GM18907 (cell line): Measurements from ENCODE around the gene ZFP92.

Experiments
- ATAC-seq: cut with Tn5 transposase; IDR thresholded peaks from one replicate; pipeline ENCODE4 v1.9.1; 2021; ENCODE audit warnings: mild to moderate bottlenecking, moderate library complexity; ENCODE audit not compliant: unreplicated experiment

Gene ZFP92

DNA sequence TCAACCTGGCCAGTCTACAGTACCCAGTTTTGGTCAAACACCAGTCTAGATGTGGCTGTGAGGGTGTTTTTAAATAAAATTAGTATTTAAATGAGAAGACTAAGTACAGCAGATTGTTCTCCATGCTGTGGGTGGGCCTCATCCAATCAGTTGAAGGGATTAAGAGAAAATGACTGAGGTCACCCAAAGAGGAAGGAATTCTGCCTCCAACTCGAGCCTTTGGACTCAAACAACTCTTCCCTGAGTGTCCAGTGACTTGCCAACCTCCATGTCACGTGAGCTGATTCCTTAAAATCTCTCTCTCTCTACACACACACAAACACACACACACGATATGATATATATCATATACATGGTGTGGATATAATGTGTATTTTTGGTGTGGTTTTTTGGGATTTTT lies 24.6 kb downstream of the ZFP92 start:
- no peak for ATAC-seq

GRCh38 chrX:153438532-153438931 lies 27.3 kb downstream of the ZFP92 start:
- ATAC-seq: no peak

- no peak for ATAC-seq
Observed at GRCh38 chrX:153439977-153440376, 28.7 kb downstream of the ZFP92 start.

DNA sequence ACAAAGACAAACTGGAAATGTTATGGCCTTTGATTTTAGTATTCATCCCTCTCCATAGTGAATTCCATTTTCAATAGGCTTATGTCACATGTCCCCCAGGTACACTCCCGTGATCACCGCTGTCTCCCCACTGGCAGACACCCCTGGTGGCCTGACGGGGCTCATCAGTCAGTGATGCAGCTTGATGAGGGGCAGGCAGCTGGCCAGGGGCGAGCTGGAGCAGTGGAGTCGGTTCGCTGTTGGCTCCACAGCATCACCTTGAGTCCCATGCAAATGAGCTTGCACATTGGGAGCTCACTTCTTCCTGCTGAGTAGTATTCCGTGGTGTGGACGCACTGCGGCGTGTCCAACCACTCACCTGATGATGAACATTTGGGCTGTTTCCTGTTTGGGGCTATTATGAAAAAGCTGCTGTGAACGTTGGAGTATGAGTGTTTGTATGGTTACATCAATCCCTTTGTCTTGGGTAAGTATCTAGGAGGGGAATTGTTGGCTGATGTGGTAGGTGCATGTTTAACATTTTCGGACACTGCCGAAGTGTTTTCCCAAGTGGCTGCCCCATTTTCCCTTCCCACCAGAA lies 29.4 kb downstream of the ZFP92 start:
- ATAC-seq: no peak

- no peak for ATAC-seq
Observed at GRCh38 chrX:153441296-153441695, 30.0 kb downstream of the ZFP92 start.

DNA sequence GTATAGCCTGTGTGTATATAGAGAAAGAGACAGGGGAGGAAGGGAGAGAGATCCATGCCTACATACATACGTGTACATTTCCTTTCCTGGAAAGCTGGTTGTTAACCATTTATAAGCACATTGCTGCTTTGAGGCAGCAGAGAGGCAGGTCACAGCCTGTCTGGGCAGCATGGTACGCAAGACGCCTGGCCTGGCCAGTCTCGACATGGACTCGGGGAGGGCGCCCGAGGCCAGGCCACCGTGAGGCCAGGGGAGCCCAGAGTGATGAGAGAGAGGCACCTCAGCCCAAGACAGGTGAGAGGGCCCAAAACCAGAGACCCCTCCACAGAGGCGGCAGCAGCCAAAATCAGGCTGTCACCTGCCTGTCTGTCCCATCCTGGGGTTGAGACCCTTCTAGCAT lies 30.7 kb downstream of the ZFP92 start:
- no peak for ATAC-seq

DNA sequence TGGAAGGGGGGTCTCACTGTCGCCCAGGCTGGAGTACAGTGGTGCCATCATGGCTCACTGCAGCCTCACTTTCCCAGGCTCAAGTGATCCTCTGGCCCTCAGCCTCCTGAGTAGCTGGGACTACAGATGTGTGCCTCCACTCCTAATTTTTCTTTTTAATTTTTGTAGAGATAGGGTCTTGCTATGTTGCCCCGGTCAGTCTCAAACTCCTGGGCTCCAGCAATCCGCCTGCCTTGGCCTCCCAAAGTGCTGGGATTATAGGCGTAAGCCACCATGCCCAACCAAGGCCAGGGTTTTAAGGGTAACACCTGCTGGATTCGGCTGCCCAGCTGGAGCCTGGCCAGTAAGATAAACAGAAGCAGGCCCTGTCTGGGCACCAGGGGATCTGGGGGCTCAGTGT lies 31.2 kb downstream of the ZFP92 start:
- no peak for ATAC-seq

DNA sequence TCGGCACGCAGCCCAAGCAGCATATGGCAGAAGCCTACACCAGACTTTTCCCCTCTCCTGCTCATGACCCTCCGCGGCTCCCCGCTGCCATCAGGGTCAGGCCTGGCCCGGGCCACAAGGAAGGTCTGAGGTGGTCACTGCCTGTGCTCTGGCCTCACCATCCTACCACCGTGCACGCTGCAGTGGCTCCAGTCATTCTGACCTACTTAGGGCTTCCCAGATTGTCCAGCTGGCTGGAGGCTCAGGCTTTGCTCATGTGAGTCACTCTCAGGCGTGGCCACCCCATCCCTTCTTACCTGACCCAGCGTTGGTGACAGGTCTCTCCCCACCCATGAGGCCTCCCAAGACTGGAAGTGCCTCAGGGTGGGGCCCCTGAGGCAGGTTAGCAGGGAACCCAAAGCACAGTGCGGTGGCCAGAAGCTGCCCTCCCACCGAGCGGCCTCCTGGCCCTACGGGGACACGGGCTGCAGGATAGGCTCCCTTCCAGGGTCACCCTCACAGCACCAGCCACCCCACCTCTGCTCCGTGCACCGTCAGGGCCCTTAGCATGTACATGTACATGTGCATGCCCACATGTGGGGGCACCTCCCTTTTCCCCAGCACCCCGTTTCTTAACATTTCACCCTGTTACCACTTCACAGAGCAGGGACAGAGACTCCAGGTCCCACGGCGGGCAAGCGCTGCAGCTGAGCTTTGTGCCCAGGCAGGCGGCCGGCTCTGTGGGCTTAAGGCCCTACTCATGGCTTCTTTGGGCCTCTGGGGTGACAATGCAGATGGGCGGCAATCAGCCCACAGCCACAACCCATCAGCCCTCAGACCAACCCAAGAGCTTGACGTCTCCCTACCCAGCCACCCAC lies 32.4 kb downstream of the ZFP92 start:
- no peak for ATAC-seq

DNA sequence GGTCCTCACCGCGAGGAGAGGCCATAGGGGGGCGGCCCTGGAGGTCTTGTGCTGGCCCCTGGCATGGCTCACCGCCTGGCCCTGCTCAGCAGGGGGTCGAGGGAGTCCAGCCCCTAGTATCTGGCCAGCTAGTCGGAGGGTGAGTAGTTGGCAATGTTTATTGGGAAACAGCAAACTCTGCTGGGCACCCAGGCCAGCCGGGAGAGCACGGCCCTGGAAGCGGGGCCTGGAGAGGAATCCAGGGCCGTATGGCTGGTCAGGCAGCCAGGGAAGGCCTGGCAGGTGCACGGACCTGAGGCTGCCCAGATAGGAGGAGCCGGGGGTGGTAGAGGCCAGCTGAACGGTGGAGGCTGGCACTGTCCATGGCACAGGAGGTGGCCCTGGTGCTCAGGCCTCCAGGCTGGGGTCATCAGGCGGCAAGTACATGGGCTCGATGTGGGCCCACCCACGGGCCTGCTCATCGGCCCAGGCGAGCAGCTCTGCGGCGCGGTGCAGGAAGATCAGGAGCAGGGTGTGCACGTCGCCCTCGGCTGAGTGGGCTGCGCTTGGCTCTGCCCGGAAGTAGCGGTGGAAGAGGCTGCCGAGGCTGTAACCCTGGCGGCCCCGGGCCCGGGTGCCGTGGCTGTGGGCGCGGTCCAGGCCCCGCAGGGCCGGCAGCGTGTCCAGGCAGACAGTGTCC lies 33.2 kb downstream of the ZFP92 start:
- ATAC-seq: no peak

DNA sequence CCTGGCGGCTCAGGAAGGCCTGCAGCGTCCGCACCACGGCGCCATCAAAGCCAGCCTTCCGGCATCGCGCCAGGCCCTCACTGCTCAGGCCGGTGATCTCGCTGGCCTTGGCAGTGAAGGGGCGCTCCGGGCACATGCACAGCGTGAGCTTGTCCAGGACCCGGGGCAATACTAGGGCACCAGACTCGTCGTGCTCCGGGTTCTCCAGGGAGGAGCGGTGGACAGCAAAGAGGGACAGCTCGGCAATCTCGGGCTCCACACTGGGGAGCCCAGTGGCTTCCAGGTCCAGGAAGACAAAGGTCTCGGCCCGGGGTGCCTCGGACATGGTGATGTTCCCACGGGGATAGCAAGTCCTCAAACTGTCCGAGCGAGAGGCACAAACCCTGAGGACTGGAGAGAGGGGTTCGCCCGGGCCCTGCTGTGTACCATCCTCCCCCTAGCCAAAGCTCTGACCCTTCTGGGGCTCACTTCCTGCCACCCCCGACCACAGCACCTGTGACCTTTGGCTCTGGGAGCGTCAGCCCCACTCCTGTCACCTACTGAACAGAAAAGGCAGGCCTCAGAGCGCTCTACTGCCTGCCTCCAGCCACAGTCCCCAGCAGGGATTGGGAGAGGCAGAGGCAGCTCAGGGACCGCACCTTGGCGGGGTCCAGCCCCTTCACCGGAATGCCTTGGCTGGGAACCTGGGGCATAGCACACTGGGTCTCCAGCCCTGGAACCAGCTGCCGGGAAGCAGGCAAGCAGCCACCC lies 34.0 kb downstream of the ZFP92 start:
- no peak for ATAC-seq

DNA sequence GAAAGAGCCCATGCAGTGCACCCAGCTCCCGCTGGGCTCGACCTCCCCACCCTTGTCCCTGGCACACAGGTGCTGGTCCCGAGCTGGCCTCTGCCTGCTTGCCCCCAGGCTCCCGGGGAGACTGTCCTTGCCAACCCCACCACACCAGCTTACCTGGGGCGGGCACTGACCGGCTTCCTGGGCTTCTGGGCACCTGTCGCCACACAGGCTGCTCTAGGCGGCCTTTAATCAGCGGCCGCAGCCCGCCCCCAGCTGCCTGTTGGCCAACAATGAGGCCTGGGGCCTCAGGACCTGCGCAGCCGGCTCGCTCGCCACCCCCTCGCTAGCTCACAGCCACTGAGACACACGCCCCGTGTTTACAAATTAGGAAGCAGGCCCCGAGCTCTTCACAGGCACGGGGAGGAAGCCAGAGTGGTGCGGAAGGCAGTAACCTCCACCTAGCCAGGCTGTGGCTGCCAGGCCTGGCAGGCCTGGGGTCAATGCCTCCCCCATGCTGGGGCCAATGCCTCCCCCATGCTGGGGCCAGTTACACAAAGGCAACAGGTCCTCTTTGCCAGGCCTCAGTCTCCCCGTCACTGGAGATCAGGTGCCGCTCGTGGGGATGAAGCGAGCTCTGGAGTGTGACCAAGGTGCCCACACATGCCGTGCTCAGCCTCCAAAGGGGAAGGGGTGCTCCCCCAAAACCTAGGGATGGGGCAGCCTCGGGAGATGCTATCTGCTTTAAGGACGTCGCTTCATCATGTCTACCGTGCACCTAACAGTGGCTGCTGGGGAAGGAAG lies 34.8 kb downstream of the ZFP92 start, which contains the start of gene TREX2:
TSS of gene TREX2 (minus strand) at position 201 of the 780 bp plus-strand sequence. CDS start 626 bp downstream, outside the sequence.
- no peak for ATAC-seq

GRCh38 chrX:153446636-153446936 lies 35.3 kb downstream of the ZFP92 start:
- no peak for ATAC-seq

DNA sequence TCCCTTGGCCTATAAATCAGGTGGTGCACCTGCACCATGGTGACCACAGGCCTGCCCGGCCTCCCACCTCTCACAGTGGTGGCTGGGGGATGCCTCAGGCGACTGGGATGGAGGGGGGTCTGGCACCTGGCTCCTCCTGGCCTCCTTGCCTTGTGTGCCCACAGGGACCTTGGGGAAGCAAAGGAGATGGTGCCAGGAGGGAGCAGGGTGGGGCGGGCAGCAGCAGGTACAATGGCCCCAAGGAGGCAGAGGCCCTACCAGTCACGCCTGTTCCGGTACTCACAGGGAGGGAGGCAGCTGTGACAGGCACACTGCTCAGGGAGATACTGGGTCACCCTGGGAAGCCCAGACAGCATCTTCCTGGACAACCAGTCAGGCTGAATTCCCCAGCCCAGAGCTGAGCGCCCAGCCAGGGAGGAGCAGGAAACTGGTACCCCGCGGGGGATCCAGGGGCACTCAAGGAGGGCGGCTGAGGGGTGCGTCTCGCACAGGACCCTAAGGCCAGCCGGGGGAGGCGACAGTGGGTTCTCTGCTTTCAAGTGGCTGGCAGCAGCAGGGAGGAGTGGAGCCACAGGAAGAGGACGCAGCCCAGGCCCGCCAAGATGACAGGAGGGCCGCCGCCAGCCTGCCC lies 35.8 kb downstream of the ZFP92 start:
- ATAC-seq: no peak

- no peak for ATAC-seq
Observed at GRCh38 chrX:153447581-153447960, 36.3 kb downstream of the ZFP92 start.

- ATAC-seq: no peak
Observed at GRCh38 chrX:153448556-153449367, 37.5 kb downstream of the ZFP92 start.

GRCh38 chrX:153449368-153450113 lies 38.3 kb downstream of the ZFP92 start:
- no peak for ATAC-seq

DNA sequence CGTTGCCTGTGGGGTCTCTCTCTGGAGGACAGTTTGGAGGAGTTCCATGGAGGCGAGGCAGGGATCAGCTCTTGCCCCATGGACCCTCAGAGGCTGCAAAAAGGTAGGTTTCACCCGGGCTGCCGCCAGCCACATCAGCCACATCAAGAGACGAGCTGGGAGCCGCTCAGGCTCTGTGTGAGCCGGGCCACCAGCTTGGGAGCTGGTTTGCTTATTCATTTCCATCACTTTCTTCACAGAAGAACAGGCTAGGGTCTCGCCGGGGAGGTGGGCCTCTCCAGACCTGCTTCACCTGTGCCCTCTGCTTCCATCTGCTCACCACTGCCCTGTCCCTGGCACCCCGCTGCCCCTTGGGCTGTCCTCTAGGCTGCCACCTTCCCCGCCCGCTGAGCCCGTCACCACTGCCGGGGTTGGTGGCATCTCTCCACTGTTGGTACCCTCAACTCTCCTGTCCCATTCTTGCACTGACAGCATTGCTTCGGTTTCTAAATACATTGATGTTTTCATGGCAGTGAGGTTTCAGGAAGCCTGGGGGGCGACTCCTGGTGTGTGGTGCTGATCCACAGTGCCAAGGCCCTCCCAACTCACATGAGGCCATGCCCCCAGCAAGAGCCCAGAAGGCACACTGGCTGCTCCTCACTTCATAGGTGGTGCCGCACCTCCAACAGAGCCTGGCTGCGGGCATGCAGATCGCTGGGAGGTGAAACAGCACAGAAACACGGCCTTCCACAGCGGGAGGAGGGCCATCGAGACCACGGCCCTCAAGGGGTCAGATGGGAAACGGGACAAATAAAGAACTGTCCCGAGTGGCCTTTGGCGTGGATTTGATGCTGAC lies 39.1 kb downstream of the ZFP92 start:
- no peak for ATAC-seq

DNA sequence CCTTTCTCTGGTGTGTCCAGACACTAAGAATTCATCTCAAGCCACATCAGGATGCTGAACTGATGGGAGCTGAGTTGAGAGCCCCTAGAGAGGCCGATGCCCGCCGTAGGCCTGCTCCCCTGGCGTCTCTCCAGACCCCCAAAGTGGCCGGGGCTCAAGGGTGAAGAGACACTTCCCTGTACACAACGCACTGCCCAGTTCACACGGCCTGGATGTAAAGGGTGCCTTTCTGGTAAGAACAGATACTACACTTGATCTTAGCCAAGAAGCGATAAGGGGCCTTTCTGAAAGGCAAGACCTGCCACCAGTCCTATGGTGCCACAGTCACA lies 39.6 kb downstream of the ZFP92 start:
- ATAC-seq: no peak
